ENCODE measurements around the gene DNAJC5.
"Not testable (repeated sequence)": the region's sequence is repeated elsewhere in the genome, so short reads cannot be mapped to it uniquely, and the experiment has no call there.

The DNAJC5 gene

GRCh38 chr20:63915471-63915870, 20.5 kb downstream of the DNAJC5 start:
- FAIRE-seq, result no peak

- FAIRE-seq, result not testable (repeated sequence)
Measured at GRCh38 chr20:63916371-63916939, 21.5 kb downstream of the DNAJC5 start.

GRCh38 chr20:63917811-63918210, 22.9 kb downstream of the DNAJC5 start:
- no peak for FAIRE-seq

GRCh38 chr20:63919130-63919529, 24.2 kb downstream of the DNAJC5 start:
- FAIRE-seq, result no peak

- no peak for FAIRE-seq
Measured at GRCh38 chr20:63920226-63920625, 25.3 kb downstream of the DNAJC5 start.

- no peak for FAIRE-seq
Measured at GRCh38 chr20:63923651-63924050, 28.7 kb downstream of the DNAJC5 start.

GRCh38 chr20:63924241-63924640, 29.3 kb downstream of the DNAJC5 start:
- FAIRE-seq, result no peak

- no peak for FAIRE-seq
Measured at GRCh38 chr20:63926298-63926697, 31.4 kb downstream of the DNAJC5 start.

- no peak for FAIRE-seq
Measured at GRCh38 chr20:63929071-63929470, 34.1 kb downstream of the DNAJC5 start.

- not testable (repeated sequence) for FAIRE-seq
Measured at GRCh38 chr20:63929473-63929883, 34.6 kb downstream of the DNAJC5 start.

- FAIRE-seq, result no peak
Measured at GRCh38 chr20:63930971-63931553, 36.1 kb downstream of the DNAJC5 start.

- FAIRE-seq, result no peak
Measured at GRCh38 chr20:63931735-63932134, 36.8 kb downstream of the DNAJC5 start.

GRCh38 chr20:63932606-63933160, 37.8 kb downstream of the DNAJC5 start:
- FAIRE-seq, result no peak

GRCh38 chr20:63933646-63934045, 38.7 kb downstream of the DNAJC5 start:
- FAIRE-seq, result no peak

- FAIRE-seq, result no peak
Measured at GRCh38 chr20:63934271-63935068, 39.5 kb downstream of the DNAJC5 start.

- FAIRE-seq, result no peak
Measured at GRCh38 chr20:63935447-63935846, 40.5 kb downstream of the DNAJC5 start.

GRCh38 chr20:63937596-63937995, 42.7 kb downstream of the DNAJC5 start:
- FAIRE-seq, result no peak

GRCh38 chr20:63939061-63939935, 44.4 kb downstream of the DNAJC5 start:
- no peak for FAIRE-seq

GRCh38 chr20:63940071-63940471, 45.1 kb downstream of the DNAJC5 start:
- no peak for FAIRE-seq

- no peak for FAIRE-seq
Measured at GRCh38 chr20:63940472-63941266, 45.7 kb downstream of the DNAJC5 start.

- no peak for FAIRE-seq
Measured at GRCh38 chr20:63941282-63942081, 46.6 kb downstream of the DNAJC5 start.
